Fibroblast of lung (primary cell): ENCODE data around the gene KMT2A.

ENCODE experiments used
- EZH2 ChIP-seq: IDR thresholded peaks from 2 replicates; pipeline ENCODE4 v1.5.1; 2012; ENCODE audit warnings: low read length, control low read depth, mild to moderate bottlenecking; ENCODE audit errors: missing control alignments
- TF ChIP-seq, protein P1 (sequence below), 2 donors: IDR thresholded peaks in 1 of 2; conservative IDR thresholded peaks in 1 of 2; 1 replicate in 1 of 2; 2 replicates in 1 of 2; pipeline ENCODE4 v1.5.1; 2011 to 2012; ENCODE audit warnings: low read length in 2 of 2, control low read depth in 1 of 2, inconsistent platforms in 1 of 2, low read depth in 1 of 2, mild to moderate bottlenecking in 1 of 2

GRCh38 chr11:118526688-118527087, 90.4 kb downstream of the KMT2A start:
- TF ChIP-seq EZH2: no peak
- TF ChIP-seq, protein P1, sequence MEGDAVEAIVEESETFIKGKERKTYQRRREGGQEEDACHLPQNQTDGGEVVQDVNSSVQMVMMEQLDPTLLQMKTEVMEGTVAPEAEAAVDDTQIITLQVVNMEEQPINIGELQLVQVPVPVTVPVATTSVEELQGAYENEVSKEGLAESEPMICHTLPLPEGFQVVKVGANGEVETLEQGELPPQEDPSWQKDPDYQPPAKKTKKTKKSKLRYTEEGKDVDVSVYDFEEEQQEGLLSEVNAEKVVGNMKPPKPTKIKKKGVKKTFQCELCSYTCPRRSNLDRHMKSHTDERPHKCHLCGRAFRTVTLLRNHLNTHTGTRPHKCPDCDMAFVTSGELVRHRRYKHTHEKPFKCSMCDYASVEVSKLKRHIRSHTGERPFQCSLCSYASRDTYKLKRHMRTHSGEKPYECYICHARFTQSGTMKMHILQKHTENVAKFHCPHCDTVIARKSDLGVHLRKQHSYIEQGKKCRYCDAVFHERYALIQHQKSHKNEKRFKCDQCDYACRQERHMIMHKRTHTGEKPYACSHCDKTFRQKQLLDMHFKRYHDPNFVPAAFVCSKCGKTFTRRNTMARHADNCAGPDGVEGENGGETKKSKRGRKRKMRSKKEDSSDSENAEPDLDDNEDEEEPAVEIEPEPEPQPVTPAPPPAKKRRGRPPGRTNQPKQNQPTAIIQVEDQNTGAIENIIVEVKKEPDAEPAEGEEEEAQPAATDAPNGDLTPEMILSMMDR (conservative IDR thresholded peaks at IDR 0.05 in 1 of 2, IDR thresholded peaks at IDR 0.05 in 1 of 2; ENCODE audit: low read depth in 1 of 2, low read length in 2 of 2): no peak
